GM21515 (cell line): ENCODE results near the gene PCLAF.
"Not testable (repeated sequence)": the region's sequence is repeated elsewhere in the genome, so short reads cannot be mapped to it uniquely, and the experiment has no call there.

Source experiments
- ATAC-seq: cut with Tn5 transposase; IDR thresholded peaks from one replicate; pipeline ENCODE4 v1.9.1; 2021; ENCODE audit not compliant: unreplicated experiment

The PCLAF gene

DNA sequence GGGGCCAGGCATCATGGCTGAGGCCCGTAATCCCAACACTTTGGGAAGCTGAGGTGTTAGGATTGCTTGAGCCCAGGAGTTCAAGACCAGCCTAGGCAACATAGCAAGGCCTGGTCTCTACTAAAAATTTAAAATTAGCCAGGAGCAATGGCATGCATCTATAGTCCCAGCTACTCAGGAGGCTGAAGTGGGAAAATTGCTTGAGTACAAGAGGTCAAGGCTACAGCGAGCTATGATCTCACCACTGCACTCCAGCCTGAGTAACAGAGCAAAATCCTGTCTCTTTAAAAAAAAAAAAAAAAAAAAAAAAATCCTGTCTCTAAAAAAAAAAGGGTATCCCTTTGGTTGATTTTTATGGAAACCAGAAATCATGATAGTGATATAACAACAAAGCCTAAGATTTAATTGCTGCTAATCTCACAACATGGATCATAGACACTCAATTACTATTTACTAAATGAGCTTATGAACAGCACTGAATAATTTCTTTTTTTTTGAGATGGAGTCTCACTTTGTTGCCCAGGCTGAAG lies 12.1 kb downstream of the PCLAF start:
- no peak for ATAC-seq

- no peak for ATAC-seq
These were observed 20.0 kb downstream of the PCLAF start for GRCh38 chr15:64361259-64361658.

- no peak for ATAC-seq
These were observed 24.6 kb downstream of the PCLAF start for GRCh38 chr15:64356710-64357040.

DNA sequence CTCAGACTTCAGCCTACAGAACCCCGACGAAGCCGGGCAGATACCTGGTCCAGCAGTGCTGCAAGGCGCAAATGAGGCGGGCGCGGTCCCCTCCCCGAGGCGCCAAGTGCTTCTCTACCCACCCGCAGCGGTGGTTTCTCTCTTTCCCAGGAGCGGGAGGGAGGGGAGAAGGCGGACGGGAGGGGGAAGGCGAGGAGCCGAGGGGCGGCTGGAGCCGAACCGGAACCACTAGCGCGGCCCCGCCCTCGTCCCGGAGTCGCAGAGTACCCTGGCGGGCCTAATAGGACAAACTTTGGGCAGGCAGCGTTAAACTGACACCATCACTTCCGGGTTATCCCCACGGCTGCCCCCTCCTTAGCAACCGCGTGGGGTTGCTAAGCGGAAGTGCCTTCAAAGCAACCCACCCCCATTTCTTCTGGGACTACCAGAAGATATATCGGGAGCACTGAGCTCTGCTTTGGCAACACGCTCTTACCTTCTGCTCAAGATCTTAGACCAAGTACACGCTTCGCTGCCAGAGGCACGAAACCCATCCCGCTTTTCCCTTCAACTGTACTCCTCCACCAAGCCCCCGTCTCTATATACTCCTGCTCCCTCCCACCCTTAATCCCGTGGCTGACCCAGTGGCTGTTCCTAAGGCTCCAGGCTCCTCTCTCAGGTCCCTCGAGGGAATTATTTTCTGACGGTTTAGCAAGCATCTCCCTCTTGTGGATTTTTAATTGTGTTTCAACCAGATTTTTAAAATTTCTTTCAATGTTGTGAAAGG lies 25.1 kb downstream of the PCLAF start, which contains the start of gene CSNK1G1:
CSNK1G1 (minus strand) TSS at position 230 of the 766 bp plus-strand sequence. CDS start 55,674 bp downstream, outside the sequence.
- peak; percentile 91 for ATAC-seq

DNA sequence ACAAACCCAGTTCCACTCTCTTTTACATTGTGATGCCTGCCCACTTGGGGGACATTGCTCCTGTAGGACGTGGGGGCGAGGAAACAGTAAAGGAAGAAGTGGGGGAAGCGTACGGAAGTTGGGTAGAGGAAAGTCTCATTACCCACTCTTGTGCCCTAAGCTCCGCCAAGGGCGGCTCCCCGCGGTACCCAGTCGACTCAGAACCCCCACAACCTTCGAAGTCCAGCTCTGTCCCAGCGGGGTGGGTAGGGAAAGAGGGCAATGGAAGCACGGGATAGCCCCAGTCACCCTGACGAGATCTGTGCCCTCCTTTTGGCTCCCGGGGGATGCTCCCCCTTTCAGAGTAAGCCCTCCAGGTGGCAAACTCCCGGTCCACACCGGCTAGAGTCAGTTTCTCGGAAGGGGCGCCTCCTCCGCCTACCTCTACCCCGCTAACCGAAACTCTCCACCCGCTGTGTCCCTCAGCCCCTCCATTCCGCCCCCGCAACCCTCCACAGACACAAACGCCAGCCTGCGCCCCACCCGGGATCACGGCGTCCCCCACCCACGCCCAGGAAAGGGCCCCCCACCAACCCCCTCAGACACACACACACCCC lies 25.8 kb downstream of the PCLAF start:
- peak; percentile 4 for ATAC-seq

GRCh38 chr15:64354688-64355344 lies 26.4 kb downstream of the PCLAF start:
- no peak for ATAC-seq

GRCh38 chr15:64351265-64351664 lies 30.0 kb downstream of the PCLAF start:
- no peak for ATAC-seq

GRCh38 chr15:64349375-64349774 lies 31.9 kb downstream of the PCLAF start:
- ATAC-seq, result no peak

- ATAC-seq, result no peak
These were observed 32.8 kb downstream of the PCLAF start for GRCh38 chr15:64348455-64348854.

DNA sequence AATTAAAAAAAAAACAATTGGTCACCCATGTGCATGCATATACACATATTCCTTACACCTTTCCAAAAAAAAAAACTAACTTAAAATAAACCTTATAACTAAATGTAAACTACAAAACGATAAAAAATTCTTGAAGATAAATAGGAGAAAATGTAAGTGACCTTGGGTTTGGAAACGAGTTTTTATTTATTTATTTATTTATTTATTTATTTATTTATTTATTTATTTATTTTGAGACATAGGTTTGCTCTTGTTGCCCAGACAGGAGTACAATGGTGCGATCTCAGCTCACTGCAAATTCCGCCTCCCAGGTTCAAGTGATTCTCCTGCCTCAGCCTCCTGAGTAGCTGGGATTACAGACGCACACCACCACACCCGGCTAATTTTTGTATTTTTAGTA lies 35.0 kb downstream of the PCLAF start:
- not testable (repeated sequence) for ATAC-seq

DNA sequence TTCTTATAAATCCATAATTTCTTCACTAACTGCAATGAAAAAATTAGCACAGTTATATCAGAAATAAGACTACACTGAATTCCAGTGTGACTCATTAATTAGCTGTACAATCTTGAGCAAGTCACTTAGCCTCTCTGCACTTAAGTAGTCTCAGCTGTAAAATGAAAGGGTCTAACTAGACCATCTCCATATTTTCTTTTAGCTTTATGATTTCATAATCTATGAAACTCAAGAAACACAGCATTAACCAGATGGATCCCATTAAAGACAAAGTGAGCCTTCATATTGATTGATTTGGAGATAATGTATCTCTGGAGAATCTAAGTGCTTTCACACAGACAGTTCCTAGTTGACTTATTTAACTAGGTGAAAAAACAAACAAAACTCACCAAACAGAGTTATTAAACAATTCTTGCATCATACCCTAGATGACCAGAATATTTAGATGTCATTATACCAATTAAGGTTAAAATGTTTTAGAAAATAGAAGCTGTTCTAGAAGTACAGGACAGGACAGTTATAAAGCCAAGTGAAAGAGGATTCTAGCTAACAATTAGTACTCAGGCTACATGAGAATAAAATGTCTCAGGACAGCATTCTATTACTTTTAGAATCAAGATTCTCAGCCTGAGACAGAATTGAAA lies 36.5 kb downstream of the PCLAF start:
- ATAC-seq, result no peak

- ATAC-seq, result no peak
These were observed 37.4 kb downstream of the PCLAF start for GRCh38 chr15:64343841-64344240.

DNA sequence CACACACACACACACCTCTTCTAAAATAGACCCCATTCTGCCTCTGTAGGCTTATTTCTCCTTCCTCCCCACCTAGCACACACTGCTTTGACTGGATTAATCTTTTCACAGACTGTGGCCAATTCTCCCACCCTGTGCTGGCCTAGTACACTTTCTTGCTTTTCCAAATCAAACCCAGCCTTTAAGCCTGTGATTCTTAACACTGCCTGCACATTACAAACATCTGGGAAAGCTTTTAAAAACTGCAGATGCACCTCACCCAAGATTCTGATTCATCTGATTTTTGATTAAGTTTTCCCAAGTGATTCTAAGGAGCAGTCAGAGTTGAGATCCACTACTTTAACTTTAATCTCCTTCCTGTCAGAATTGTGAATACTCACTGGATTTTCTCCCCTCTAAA lies 38.0 kb downstream of the PCLAF start:
- no peak for ATAC-seq

GRCh38 chr15:64341961-64342360 lies 39.3 kb downstream of the PCLAF start:
- no peak for ATAC-seq

DNA sequence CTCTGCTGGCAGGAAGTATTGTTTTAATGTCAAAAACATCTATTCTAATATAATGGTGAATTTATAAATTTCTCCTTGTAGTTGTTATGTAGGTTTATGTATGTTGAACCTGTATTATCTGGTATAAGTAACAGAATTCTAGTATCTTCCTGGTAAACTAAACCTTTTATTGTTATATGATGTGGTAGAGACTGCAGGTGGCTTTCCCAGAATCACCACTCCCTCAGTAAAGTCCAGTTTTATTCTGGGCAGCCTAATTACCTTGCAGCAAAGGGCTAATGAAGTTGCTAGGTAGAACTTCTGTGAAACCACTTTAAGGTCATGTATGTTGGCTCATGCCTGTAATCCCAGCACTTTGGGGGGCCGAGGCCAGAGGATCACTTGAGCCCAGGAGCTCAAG lies 40.9 kb downstream of the PCLAF start:
- ATAC-seq, result no peak

DNA sequence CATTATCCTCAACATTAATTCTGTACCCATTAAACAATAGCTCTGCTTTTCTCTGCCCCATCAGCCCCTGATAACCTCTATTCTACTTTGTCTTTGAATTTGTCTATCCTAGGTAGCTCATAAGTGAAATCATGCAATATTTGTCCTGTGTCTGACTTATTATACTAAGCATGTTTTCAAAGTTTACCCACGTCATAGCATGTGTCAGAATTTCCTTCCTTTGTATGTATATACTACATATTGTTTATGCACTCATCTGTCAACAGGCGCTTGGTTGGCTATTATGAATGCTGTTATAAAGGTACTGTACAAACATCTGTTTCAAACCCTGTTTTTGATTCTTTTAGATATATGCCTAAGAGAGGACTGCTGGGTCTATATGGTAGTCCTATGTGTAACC lies 43.5 kb downstream of the PCLAF start:
- ATAC-seq, result no peak

GRCh38 chr15:64333986-64334929 lies 47.0 kb downstream of the PCLAF start:
- ATAC-seq, result no peak

DNA sequence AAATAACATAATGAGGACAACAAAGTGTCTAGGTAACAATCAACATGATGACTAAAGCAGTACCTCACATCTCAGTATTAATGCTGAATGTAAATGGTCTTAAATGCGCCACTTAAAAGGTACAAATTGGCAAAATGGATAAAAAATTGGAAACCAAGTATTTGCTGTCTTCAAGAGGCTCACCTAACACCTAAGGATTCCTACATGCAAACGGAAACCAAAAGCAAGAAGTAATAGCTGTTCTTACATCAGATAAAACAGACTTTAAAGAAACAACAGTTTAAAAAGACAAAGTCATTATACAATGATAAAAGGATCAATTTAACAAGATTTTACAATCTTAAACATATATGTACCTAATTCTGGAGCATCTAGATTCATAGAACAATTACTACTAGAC lies 47.7 kb downstream of the PCLAF start:
- ATAC-seq, result no peak

DNA sequence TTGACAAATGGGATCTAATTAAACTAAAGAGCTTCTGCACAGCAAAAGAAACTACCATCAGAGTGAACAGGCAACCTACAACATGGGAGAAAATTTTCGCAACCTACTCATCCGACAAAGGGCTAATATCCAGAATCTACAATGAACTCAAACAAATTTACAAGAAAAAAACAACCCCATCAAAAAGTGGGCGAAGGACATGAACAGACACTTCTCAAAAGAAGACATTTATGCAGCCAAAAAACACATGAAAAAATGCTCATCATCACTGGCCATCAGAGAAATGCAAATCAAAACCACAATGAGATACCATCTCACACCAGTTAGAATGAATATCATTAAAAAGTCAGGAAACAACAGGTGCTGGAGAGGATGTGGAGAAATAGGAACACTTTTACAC lies 49.6 kb downstream of the PCLAF start:
- not testable (repeated sequence) for ATAC-seq

DNA sequence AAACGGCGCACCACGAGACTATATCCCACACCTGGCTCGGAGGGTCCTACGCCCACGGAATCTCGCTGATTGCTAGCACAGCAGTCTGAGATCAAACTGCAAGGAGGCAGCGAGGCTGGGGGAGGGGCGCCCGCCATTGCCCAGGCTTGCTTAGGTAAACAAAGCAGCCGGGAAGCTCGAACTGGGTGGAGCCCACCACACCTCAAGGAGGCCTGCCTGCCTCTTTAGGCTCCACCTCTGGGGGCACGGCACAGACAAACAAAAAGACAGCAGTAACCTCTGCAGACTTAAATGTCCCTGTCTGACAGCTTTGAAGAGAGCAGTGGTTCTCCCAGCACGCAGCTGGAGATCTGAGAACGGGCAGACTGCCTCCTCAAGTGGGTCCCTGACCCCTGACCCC lies 54.3 kb downstream of the PCLAF start:
- ATAC-seq, result not testable (repeated sequence)
